Left lobe of liver (tissue), 2 donors: Measurements from ENCODE around the gene FAM110D. TPM values are rescaled to one million over a fixed set of nuclear protein-coding genes. Genes with fewer than 3 reads are reported as not detected.

Source experiments
- ATAC-seq: fragments of 200-7000 bp; cut with Tn5 transposase; one replicate; pipeline ENCODE4 v1.9.1; 2020; ENCODE audit warnings: mild to moderate bottlenecking, moderate library complexity
- DNase-seq: peaks from one replicate; pipeline ENCODE4 v3.0.0-alpha.2; 2020; ENCODE audit warnings: low spot score
- total RNA-seq: library from RNA; stranded (reverse); gene quantifications from one replicate; pipeline ENCODE4 v1.2.1, GENCODE V29; 2021
- donor health status: DM: no; HTN: no; CAD: no; lungs with moderate emphysema.
- donor health status: DM: no; HTN: yes; CAD: no.

The FAM110D gene
- 0.28 TPM for total RNA-seq

- DNase-seq, result no peak
- ATAC-seq, result no peak
These were observed at the start of gene FAM110D for GRCh38 chr1:26158908-26159742. Gene FAM110D (plus strand): TSS chr1:26159079. CDS start chr1:26161292, 2,213 bp downstream.

- ATAC-seq, result no peak
- DNase-seq, result no peak
These were observed 49.4 kb upstream of the FAM110D start for GRCh38 chr1:26109229-26110164.

- ATAC-seq (peak; percentile 70), DNase-seq (peak; percentile 85)
These were observed 47.9 kb upstream of the FAM110D start for GRCh38 chr1:26110731-26111529.

- peak; percentile 83 for ATAC-seq
- peak; percentile 96 for DNase-seq
These were observed 47.1 kb upstream of the FAM110D start, which contains the start of gene PDIK1L for GRCh38 chr1:26111530-26112406. Gene PDIK1L (plus strand): TSS chr1:26111824. CDS start chr1:26114309, 2,485 bp downstream.

- no peak for DNase-seq
- ATAC-seq, result peak; percentile 11
These were observed 46.5 kb upstream of the FAM110D start for GRCh38 chr1:26112407-26112775.

GRCh38 chr1:26114165-26114927, 44.5 kb upstream of the FAM110D start:
- peak; percentile 14 for ATAC-seq
- no peak for DNase-seq

GRCh38 chr1:26119892-26120608, 38.8 kb upstream of the FAM110D start:
- ATAC-seq (no peak), DNase-seq (no peak)

GRCh38 chr1:26121854-26122773, 36.8 kb upstream of the FAM110D start:
- peak; percentile 3 for DNase-seq
- ATAC-seq, result no peak

GRCh38 chr1:26122988-26123973, 35.6 kb upstream of the FAM110D start:
- peak; percentile 11 for DNase-seq
- no peak for ATAC-seq

- ATAC-seq (peak; percentile 60), DNase-seq (no peak)
These were observed 34.2 kb upstream of the FAM110D start for GRCh38 chr1:26124418-26125331.

GRCh38 chr1:26125382-26125781, 33.5 kb upstream of the FAM110D start:
- no peak for DNase-seq
- no peak for ATAC-seq

- DNase-seq (no peak), ATAC-seq (no peak)
These were observed 32.9 kb upstream of the FAM110D start for GRCh38 chr1:26125946-26126320.

GRCh38 chr1:26126321-26127084, 32.4 kb upstream of the FAM110D start:
- peak; percentile 39 for ATAC-seq
- peak; percentile 36 for DNase-seq
